DND-41 (cell line): ENCODE measurements around the gene MARCHF3.

ENCODE experiments used
- CTCF ChIP-seq: IDR thresholded peaks from 2 replicates; pipeline ENCODE4 v1.5.1; 2012; ENCODE audit warnings: borderline replicate concordance, low read length, moderate library complexity, mild to moderate bottlenecking; ENCODE audit not compliant: poor library complexity, severe bottlenecking; ENCODE audit errors: extremely low read depth
- EZH2 ChIP-seq: IDR thresholded peaks from 3 replicates; pipeline ENCODE4 v1.6.1; 2012; ENCODE audit warnings: borderline replicate concordance, low read depth, mild to moderate bottlenecking, moderate library complexity, low read length, inconsistent platforms; ENCODE audit not compliant: severe bottlenecking

- TF ChIP-seq EZH2 (no peak), CTCF (no peak)
Observed at GRCh38 chr5:126948453-126948852, 81.9 kb downstream of the MARCHF3 start.
